B cell (primary cell): ENCODE results near the gene CPXM1. TPM values are rescaled to one million over a fixed set of nuclear protein-coding genes. Genes with fewer than 3 reads are reported as not detected.

Experiments
- ATAC-seq: fragments of 200-7000 bp; cut with Tn5 transposase; one replicate; pipeline ENCODE4 v1.10.0; 2021; ENCODE audit warnings: low read depth, mild to moderate bottlenecking, moderate number of reproducible peaks, moderate library complexity
- CTCF ChIA-PET: fragments of 350-600 bp; sonication (Branson Sonifier 250); formaldehyde crosslinking; loops from one replicate; lab custom pipeline; 2021; ENCODE audit warnings: antibody characterized with exemption, inconsistent platforms; lab: Charles Lee
- POLR2A ChIA-PET: fragments of 350-600 bp; sonication (Branson Sonifier 250); formaldehyde crosslinking; loops from one replicate; lab custom pipeline; 2021; ENCODE audit warnings: antibody characterized with exemption; lab: Charles Lee
- DNase-seq: peaks from one replicate; pipeline ENCODE4 v3.0.0; 2013
- H2AFZ ChIP-seq: 2 replicates; pipeline ENCODE4 v1.6.1; 2012; ENCODE audit warnings: mild to moderate bottlenecking, low read depth, low read length; ENCODE audit not compliant: insufficient read depth, poor library complexity, severe bottlenecking
- H3K27ac ChIP-seq, 2 donors: 1 replicate in 1 of 2; 2 replicates in 1 of 2; pipeline ENCODE4 v1.5.1; 2012 to 2013; ENCODE audit warnings: low read length in 2 of 2, mild to moderate bottlenecking in 2 of 2, moderate library complexity in 1 of 2
- H3K27me3 ChIP-seq, 4 experiments: fragments of 200-600 bp in 1 of 4; sonication (generic) in 1 of 4; replicated peaks in 1 of 4; 1 replicate in 2 of 4; 2 replicates in 2 of 4; pipeline versions ENCODE4 v1.6.1 to v1.7.0; 2013 to 2016; ENCODE audit warnings: low read length in 3 of 4, mild to moderate bottlenecking in 2 of 4, mixed read lengths in 1 of 4, moderate library complexity in 1 of 4; ENCODE audit not compliant: insufficient read depth in 4 of 4, control insufficient read depth in 3 of 4; ENCODE audit errors: control extremely low read depth in 1 of 4
- H3K36me3 ChIP-seq, 2 experiments: replicated peaks in 1 of 2; 1 replicate in 1 of 2; 2 replicates in 1 of 2; pipeline versions ENCODE4 v1.6.1 to v1.7.1; 2013; ENCODE audit warnings: low read length in 1 of 2; ENCODE audit not compliant: insufficient read depth in 2 of 2, control insufficient read depth in 1 of 2; ENCODE audit errors: control extremely low read depth in 1 of 2, extremely low read depth in 1 of 2
- H3K4me1 ChIP-seq, 2 donors: fragments of 200-600 bp in 1 of 2; sonication (generic) in 1 of 2; 1 replicate in 1 of 2; 2 replicates in 1 of 2; pipeline versions ENCODE4 v1.5.1 to v1.6.1; 2013 to 2017; ENCODE audit warnings: low read length in 2 of 2; ENCODE audit not compliant: control insufficient read depth in 2 of 2, insufficient read depth in 2 of 2
- H3K4me2 ChIP-seq: replicated peaks from 2 replicates; pipeline ENCODE3; 2012; ENCODE audit warnings: mild to moderate bottlenecking, low read depth, low read length; ENCODE audit not compliant: poor library complexity, severe bottlenecking
- H3K4me3 ChIP-seq, 5 experiments: fragments of 200-600 bp in 1 of 5; sonication (generic) in 1 of 5; 1 replicate in 3 of 5; 2 replicates in 2 of 5; pipeline versions ENCODE4 v1.5.1 to v1.7.0; 2011 to 2016; ENCODE audit warnings: low read length in 4 of 5, mild to moderate bottlenecking in 4 of 5, low read depth in 2 of 5, control low read depth in 1 of 5, moderate library complexity in 1 of 5; ENCODE audit not compliant: insufficient read depth in 1 of 5; ENCODE audit errors: control extremely low read depth in 1 of 5, extremely low read depth in 1 of 5
- H3K79me2 ChIP-seq: fragments of 200-600 bp; sonication (generic); one replicate; pipeline ENCODE4 v1.6.0; 2016; ENCODE audit warnings: low read length; ENCODE audit not compliant: control insufficient read depth, insufficient read depth
- H3K9ac ChIP-seq: fragments of 200-600 bp; sonication (generic); 2 replicates; pipeline ENCODE4 v1.6.1; 2017; ENCODE audit warnings: mild to moderate bottlenecking, low read length, moderate library complexity
- H3K9me3 ChIP-seq, 3 donors: one replicate each; pipeline versions ENCODE4 v1.6.1 to v1.7.1; 2013; ENCODE audit warnings: low read length in 2 of 3; ENCODE audit not compliant: control insufficient read depth in 2 of 3, insufficient read depth in 1 of 3; ENCODE audit errors: control extremely low read depth in 1 of 3
- H4K20me1 ChIP-seq: 2 replicates; pipeline ENCODE4 v1.6.0; 2012; ENCODE audit warnings: mild to moderate bottlenecking, low read length; ENCODE audit not compliant: insufficient read depth, control insufficient read depth, poor library complexity, severe bottlenecking
- H3K27ac Mint-ChIP-seq: one replicate; pipeline ENCODE4 v1.8.0; 2021; ENCODE audit warnings: mixed read lengths
- H3K27me3 Mint-ChIP-seq: one replicate; pipeline ENCODE4 v1.8.0; 2021; ENCODE audit warnings: mixed read lengths
- H3K4me1 Mint-ChIP-seq: one replicate; pipeline ENCODE4 v1.8.0; 2021; ENCODE audit warnings: mixed read lengths
- H3K4me3 Mint-ChIP-seq: one replicate; pipeline ENCODE4 v1.8.0; 2021; ENCODE audit warnings: mixed read lengths
- H3K9me3 Mint-ChIP-seq: one replicate; pipeline ENCODE4 v1.8.0; 2022; ENCODE audit warnings: mixed read lengths; ENCODE audit not compliant: insufficient read depth
- EZH2 ChIP-seq: IDR thresholded peaks from 2 replicates; pipeline ENCODE4 v1.6.1; 2012; ENCODE audit warnings: borderline replicate concordance, low read depth, mild to moderate bottlenecking, moderate library complexity, low read length; ENCODE audit not compliant: insufficient read depth, poor library complexity, severe bottlenecking
- WGBS: methylation state at CpG from one replicate; pipeline ENCODE4 v1.1.5; 2013; ENCODE audit warnings: missing lambda C conversion rate; ENCODE audit not compliant: insufficient coverage; 5-methylcytosine and 5-hydroxymethylcytosine counted together
- intact Hi-C: fragments of 100-400 bp; cut with micrococcal nuclease; formaldehyde crosslinking; loops from one replicate; pipeline ENCODE4 v1.10.0; 2022
- polyA plus RNA-seq: library from polyadenylated mRNA; depleted of rRNA; stranded (reverse); fragments of >200 nt; gene quantifications from 2 replicates; pipeline ENCODE4 v1.2.3, GENCODE V29; 2012
- total RNA-seq, 2 donors: library from RNA; stranded (reverse); fragments of 120-200 nt in 1 of 2; gene quantifications; 1 replicate in 1 of 2; 2 replicates in 1 of 2; pipeline versions ENCODE4 v1.2.3 to v1.2.4, GENCODE V29; 2013 to 2022
- TF ChIP-seq, protein P1 (sequence below): fragments of 200-600 bp; IDR thresholded peaks from one replicate; pipeline ENCODE4 v1.8.0; 2022; ENCODE audit warnings: antibody characterized with exemption, mild to moderate bottlenecking

The CPXM1 gene
- total and polyA plus RNA-seq, 2 donors (not counting 1 experiment from before 2014, with no cell fraction given) = 0.21 to 1.9 TPM

DNA sequence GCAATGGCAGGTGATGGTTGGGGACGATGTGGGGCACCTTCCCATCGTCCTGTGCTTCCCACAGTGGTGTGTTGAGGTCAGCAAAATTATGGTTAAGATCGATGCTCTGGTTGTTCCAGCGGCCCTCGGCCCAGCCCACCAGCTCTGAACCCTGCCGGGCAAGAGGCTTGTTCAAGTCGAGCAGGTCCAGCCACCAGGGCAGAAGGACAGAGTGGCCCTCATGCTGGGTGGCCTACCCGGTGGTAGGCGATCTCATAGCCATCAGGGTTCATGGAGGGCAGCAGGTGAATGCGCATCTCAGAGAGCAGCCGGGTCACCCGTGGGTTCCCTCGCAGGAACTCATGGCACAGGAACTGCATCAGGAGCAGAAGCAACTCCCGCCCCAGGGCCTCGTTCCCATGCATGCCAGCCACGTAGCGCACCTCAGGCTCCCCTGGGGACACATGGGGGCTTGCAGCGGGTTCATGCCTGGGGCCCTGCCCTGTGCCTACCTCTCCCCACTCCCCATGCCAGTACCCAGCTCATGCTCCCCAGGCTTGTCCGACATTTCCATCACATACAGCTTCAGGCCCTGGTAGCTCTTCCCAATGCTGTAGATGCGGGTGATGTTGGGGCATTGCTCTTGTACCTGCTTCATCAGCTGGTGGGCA lies 4.3 kb downstream of the CPXM1 start:
- peaks cover 46% of the 10 kb centered on the region for H3K27me3 Mint-ChIP-seq
- CTCF ChIA-PET = no interaction called here
- H3K4me2 ChIP-seq = no peak overlapping the region

DNA sequence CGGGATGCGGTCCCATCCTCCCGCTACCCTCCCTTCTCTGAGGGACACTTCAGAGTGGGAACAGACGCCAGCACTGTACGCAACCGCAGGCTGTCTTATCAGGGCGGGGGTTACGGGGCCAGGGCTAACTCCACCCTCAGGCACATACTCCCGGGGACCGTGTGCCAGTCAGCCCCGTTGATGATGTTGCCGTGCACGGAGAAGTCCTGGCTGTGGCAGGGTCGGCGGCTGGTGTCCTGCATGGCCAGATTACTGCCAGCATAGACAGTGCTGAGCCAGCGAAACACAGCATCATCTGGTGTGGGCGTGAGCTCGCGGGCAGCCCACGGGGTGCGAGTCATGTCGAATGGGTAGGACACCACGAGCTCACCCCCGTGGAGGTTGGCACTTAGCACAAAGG lies 5.0 kb downstream of the CPXM1 start:
- H3K4me2 ChIP-seq = no peak overlapping the region
- no peaks in the 10 kb centered on the region for H3K9me3 Mint-ChIP-seq
- DNase-seq (no peak), ATAC-seq (no peak)
- H3K27ac Mint-ChIP-seq = no peak overlapping the region
- 95% methylated on average over 24 of the region's 24 CpGs for WGBS
- peaks cover 0 to 9% (median 0%) of the 10 kb centered on the region in 3 donors for H3K9me3 ChIP-seq
- H3K9ac ChIP-seq = no peak overlapping the region
- H3K36me3 ChIP-seq = no peaks in the 10 kb centered on the region
- TF ChIP-seq EZH2 = no peak
- TF ChIP-seq, protein P1, sequence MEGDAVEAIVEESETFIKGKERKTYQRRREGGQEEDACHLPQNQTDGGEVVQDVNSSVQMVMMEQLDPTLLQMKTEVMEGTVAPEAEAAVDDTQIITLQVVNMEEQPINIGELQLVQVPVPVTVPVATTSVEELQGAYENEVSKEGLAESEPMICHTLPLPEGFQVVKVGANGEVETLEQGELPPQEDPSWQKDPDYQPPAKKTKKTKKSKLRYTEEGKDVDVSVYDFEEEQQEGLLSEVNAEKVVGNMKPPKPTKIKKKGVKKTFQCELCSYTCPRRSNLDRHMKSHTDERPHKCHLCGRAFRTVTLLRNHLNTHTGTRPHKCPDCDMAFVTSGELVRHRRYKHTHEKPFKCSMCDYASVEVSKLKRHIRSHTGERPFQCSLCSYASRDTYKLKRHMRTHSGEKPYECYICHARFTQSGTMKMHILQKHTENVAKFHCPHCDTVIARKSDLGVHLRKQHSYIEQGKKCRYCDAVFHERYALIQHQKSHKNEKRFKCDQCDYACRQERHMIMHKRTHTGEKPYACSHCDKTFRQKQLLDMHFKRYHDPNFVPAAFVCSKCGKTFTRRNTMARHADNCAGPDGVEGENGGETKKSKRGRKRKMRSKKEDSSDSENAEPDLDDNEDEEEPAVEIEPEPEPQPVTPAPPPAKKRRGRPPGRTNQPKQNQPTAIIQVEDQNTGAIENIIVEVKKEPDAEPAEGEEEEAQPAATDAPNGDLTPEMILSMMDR = no peak
- H3K4me1 Mint-ChIP-seq = peaks cover 20% of the 10 kb centered on the region
- peaks cover 41% of the 10 kb centered on the region for H3K27me3 Mint-ChIP-seq
- peaks cover 0 to 33% (median 2%) of the 10 kb centered on the region in 4 experiments for H3K27me3 ChIP-seq
- no peak overlapping the region for H3K4me3 ChIP-seq
- no peak overlapping the region for H2AFZ ChIP-seq
- no peaks in the 10 kb centered on the region for H3K79me2 ChIP-seq
- ChIA-PET POLR2A (no interaction called here), CTCF (no interaction called here)
- H3K4me3 Mint-ChIP-seq = no peak overlapping the region
- no peaks in the 10 kb centered on the region for H4K20me1 ChIP-seq
- no peak overlapping the region for H3K27ac ChIP-seq
- H3K4me1 ChIP-seq = peaks cover 12 to 17% of the 10 kb centered on the region in 2 donors
- intact Hi-C loops = no loop called here

More for the DNA sequence above, 4.3 kb downstream of the CPXM1 start:
- H3K4me1 ChIP-seq = peaks cover 18 to 23% of the 10 kb centered on the region in 2 donors
- no peaks in the 10 kb centered on the region for H3K36me3 ChIP-seq
- H3K4me3 Mint-ChIP-seq = no peak overlapping the region
- no peaks in the 10 kb centered on the region for H3K79me2 ChIP-seq
- no peak overlapping the region for H3K9ac ChIP-seq
- POLR2A ChIA-PET = no interaction called here
- TF ChIP-seq, protein P1 = no peak
- TF ChIP-seq EZH2 = no peak
- DNase-seq (no peak), ATAC-seq (no peak)
- peaks cover 0 to 11% (median 0%) of the 10 kb centered on the region in 3 donors for H3K9me3 ChIP-seq
- no peak overlapping the region for H3K4me3 ChIP-seq
- H4K20me1 ChIP-seq = no peaks in the 10 kb centered on the region
- intact Hi-C loops = no loop called here
- peaks cover 26% of the 10 kb centered on the region for H3K4me1 Mint-ChIP-seq
- no peak overlapping the region for H2AFZ ChIP-seq
- no peaks in the 10 kb centered on the region for H3K9me3 Mint-ChIP-seq
- H3K27ac Mint-ChIP-seq = no peak overlapping the region
- H3K27ac ChIP-seq = no peak overlapping the region
- WGBS = 92% methylated on average over 19 of the region's 20 CpGs
- H3K27me3 ChIP-seq = peaks cover 0 to 39% (median 2%) of the 10 kb centered on the region in 4 experiments
